Measurements from ENCODE around the gene DFFB. TPM values are rescaled to one million over a fixed set of nuclear protein-coding genes. Genes with fewer than 3 reads are reported as not detected.

The DFFB gene
- total and polyA plus RNA-seq, 7 experiments from 2014 or later = 9.8 to 27.7 (median 14.9) TPM

Other genes starting within 250 kb of the DFFB start
- gene MEGF6, start 246.0 kb upstream of the DFFB start, total RNA-seq = 100 to 1,000 TPM in 2 of 5 experiments, 10 to 100 TPM in 3; 14.6 to 209 (median 81.3) TPM
- gene MEGF6, start 246.0 kb upstream of the DFFB start, polyA plus RNA-seq = 10 to 100 TPM in 1 of 2 donors, 1 to 10 TPM in 1; 1.9 to 10.1 TPM
- gene TPRG1L, start 232.5 kb upstream of the DFFB start, total RNA-seq = 10 to 100 TPM; 15.6 to 61.4 (median 37.8) TPM
- gene TPRG1L, start 232.5 kb upstream of the DFFB start, polyA plus RNA-seq = 10 to 100 TPM; 44.0 to 47.9 TPM
- 10 to 100 TPM; 28.1 to 42.0 (median 36.3) TPM for gene WRAP73, start 207.4 kb upstream of the DFFB start, total RNA-seq
- 10 to 100 TPM; 25.5 to 37.4 TPM for gene WRAP73, start 207.4 kb upstream of the DFFB start, polyA plus RNA-seq
- 1 to 10 TPM in 1 of 5 experiments, under 1 TPM in 2, not detected in 2; 0.15 to 2.4 (median 0.45) TPM for gene TP73, start 205.0 kb upstream of the DFFB start, total RNA-seq
- under 1 TPM; 0.03 to 0.15 TPM for gene TP73, start 205.0 kb upstream of the DFFB start, polyA plus RNA-seq
- not detected for gene CCDC27, start 105.0 kb upstream of the DFFB start, total RNA-seq
- gene CCDC27, start 105.0 kb upstream of the DFFB start, polyA plus RNA-seq = not detected
- gene SMIM1, start 84.7 kb upstream of the DFFB start, total RNA-seq = 1 to 10 TPM in 4 of 5 experiments, under 1 TPM in 1; 0.58 to 4.3 (median 2.3) TPM
- 1 to 10 TPM in 1 of 2 donors, under 1 TPM in 1; 0.75 to 3.0 TPM for gene SMIM1, start 84.7 kb upstream of the DFFB start, polyA plus RNA-seq
- gene LRRC47, start 61.0 kb upstream of the DFFB start, total RNA-seq = 10 to 100 TPM; 38.2 to 60.2 (median 43.9) TPM
- 10 to 100 TPM; 25.7 to 33.4 TPM for gene LRRC47, start 61.0 kb upstream of the DFFB start, polyA plus RNA-seq
- gene CEP104, start 265 bp upstream of the DFFB start, total RNA-seq = 10 to 100 TPM; 33.7 to 68.0 (median 45.6) TPM
- 10 to 100 TPM; 12.7 to 15.3 TPM for gene CEP104, start 265 bp upstream of the DFFB start, polyA plus RNA-seq
- 10 to 100 TPM; 17.0 to 33.6 (median 27.1) TPM for gene C1orf174, start 42.8 kb downstream of the DFFB start, total RNA-seq
- gene C1orf174, start 42.8 kb downstream of the DFFB start, polyA plus RNA-seq = 10 to 100 TPM; 19.9 to 34.7 TPM

Data from naive thymus-derived CD4-positive, alpha-beta T cell (primary cell).